Measurements from ENCODE around the gene ZNF358.

ZNF358 gene

GRCh38 chr19:7526059-7526929 lies 10.4 kb downstream of the ZNF358 start:
- TF ChIP-seq, protein P1, sequence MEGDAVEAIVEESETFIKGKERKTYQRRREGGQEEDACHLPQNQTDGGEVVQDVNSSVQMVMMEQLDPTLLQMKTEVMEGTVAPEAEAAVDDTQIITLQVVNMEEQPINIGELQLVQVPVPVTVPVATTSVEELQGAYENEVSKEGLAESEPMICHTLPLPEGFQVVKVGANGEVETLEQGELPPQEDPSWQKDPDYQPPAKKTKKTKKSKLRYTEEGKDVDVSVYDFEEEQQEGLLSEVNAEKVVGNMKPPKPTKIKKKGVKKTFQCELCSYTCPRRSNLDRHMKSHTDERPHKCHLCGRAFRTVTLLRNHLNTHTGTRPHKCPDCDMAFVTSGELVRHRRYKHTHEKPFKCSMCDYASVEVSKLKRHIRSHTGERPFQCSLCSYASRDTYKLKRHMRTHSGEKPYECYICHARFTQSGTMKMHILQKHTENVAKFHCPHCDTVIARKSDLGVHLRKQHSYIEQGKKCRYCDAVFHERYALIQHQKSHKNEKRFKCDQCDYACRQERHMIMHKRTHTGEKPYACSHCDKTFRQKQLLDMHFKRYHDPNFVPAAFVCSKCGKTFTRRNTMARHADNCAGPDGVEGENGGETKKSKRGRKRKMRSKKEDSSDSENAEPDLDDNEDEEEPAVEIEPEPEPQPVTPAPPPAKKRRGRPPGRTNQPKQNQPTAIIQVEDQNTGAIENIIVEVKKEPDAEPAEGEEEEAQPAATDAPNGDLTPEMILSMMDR (IDR thresholded peaks at IDR 0.05; ENCODE audit: insufficient read depth, low read length, missing control alignments), result no peak
- no peak for DNase-seq (ENCODE audit: low read depth, low spot score)
- no peak overlapping the region for H3K4me3 ChIP-seq (ENCODE audit: low read depth, low read length)
- CTCF ChIA-PET, result no interaction called here
- POLR2A ChIA-PET, result no interaction called here

DNA sequence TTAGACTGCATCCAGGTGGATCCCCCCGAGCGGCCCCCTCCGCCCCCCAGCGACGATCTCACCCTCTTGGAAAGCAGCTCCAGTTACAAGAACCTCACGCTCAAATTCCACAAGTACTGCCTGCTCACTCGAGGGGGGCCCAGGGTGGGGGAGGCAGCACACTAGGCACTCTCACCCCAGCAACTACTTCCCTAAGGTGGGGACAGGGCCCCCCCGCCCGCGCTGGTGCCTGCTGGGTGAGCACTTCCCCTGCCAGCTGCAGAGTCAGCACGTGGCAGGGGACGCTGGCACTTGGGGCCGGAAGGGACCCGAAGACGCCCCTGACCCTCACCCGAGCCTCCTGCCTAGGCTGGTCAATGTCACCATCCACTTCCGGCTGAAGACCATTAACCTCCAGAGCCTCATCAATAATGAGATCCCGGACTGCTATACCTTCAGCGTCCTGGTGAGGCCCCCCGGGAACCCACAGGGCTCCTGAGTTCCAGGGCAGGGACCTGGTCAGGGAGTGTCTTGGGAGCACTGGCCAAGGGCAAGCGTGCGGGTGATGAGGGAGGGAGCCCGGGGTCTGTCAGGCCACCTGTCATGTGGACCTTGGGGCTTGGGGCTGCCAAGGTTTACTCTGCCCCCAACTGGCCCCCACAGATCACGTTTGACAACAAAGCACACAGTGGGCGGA lies 11.8 kb downstream of the ZNF358 start:
- no peak for DNase-seq (ENCODE audit: low read depth, low spot score)
- TF ChIP-seq, protein P1 (IDR thresholded peaks at IDR 0.05; ENCODE audit: insufficient read depth, low read length, missing control alignments), result no peak
- no peak overlapping the region for H3K4me3 ChIP-seq (ENCODE audit: low read depth, low read length)
- ChIA-PET POLR2A (no interaction called here), CTCF (no interaction called here)

DNA sequence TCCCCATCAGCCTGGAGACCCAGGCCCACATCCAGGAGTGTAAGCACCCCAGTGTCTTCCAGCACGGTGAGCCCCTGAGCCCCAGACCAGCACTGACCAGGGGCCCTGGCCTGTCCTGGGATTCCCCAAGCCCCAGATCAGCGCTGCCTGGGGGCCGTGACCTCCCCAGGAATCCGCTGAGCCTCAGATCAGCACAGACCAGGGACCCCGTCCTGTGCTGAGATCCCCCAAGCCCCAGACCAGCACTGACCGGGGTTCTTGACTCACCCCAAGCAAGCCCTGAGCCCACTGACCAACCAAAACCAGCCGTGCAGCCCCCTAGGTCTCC lies 12.3 kb downstream of the ZNF358 start:
- DNase-seq (ENCODE audit: low read depth, low spot score), result no peak

DNA sequence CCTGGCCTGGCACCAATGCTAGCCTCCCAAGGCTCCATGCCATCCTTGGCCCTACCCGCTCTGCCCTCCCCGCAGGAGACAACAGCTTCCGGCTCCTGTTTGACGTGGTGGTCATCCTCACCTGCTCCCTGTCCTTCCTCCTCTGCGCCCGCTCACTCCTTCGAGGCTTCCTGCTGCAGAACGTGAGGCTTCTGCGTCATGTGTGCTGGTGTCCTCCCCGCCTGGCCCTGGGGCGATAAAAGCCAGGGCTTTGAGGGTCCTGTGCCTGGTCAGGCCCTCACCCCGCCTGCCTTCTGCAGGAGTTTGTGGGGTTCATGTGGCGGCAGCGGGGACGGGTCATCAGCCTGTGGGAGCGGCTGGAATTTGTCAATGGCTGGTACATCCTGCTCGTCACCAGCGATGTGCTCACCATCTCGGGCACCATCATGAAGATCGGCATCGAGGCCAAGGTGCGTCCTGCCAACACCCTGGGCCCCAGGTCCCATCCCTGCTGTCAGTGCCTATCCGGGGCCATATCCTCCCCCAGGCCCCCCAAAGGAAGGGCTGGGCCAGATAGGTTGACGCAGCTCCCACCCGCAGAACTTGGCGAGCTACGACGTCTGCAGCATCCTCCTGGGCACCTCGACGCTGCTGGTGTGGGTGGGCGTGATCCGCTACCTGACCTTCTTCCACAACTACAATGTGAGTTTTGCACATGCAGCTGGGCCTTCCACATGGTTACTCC lies 12.8 kb downstream of the ZNF358 start:
- no peak for DNase-seq (ENCODE audit: low read depth, low spot score)
- CTCF ChIA-PET, result no interaction called here
- H3K4me3 ChIP-seq (ENCODE audit: low read depth, low read length), result no peak overlapping the region
- POLR2A ChIA-PET, result no interaction called here
- TF ChIP-seq, protein P1 (IDR thresholded peaks at IDR 0.05; ENCODE audit: insufficient read depth, low read length, missing control alignments), result no peak

More for the DNA sequence above, 12.3 kb downstream of the ZNF358 start:
- TF ChIP-seq, protein P1 (IDR thresholded peaks at IDR 0.05; ENCODE audit: insufficient read depth, low read length, missing control alignments), result no peak
- POLR2A ChIA-PET, result no interaction called here
- CTCF ChIA-PET, result no interaction called here
- H3K4me3 ChIP-seq (ENCODE audit: low read depth, low read length), result no peak overlapping the region

DNA sequence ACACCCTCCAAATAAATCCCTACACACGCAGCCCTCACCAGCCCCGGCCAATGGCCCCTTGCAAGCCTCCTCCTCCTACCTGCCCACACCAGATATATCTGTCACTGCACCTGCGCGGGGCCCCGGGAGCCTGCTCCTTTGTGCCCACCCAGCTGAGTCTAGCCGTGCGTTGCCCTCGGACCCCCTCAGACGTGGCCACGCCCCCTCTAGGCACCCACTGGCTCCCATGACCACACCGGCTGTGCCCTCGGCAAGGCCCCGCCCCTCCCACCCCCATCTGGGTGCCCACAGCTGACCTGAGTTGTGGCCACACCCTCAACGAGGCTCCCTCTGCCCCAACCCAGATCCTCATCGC lies 13.3 kb downstream of the ZNF358 start:
- H3K4me3 ChIP-seq (ENCODE audit: low read depth, low read length), result no peak overlapping the region
- CTCF ChIA-PET, result no interaction called here
- DNase-seq (ENCODE audit: low read depth, low spot score), result no peak
- POLR2A ChIA-PET, result no interaction called here
- TF ChIP-seq, protein P1 (IDR thresholded peaks at IDR 0.05; ENCODE audit: insufficient read depth, low read length, missing control alignments), result no peak

Data from AG04449 (cell line).